Muscle of arm (tissue), 12 donors: ENCODE results near the gene DOC2B. TPM values are rescaled to one million over a fixed set of nuclear protein-coding genes. Genes with fewer than 3 reads are reported as not detected.
A peak's percentile ranks its signal among the peaks of the same experiment; 100 is the strongest.

Experiments used
- DNase-seq: peaks from one replicate; pipeline ENCODE4 v3.0.0-alpha.2; 2013
- polyA plus RNA-seq, 12 donors: library from polyadenylated mRNA; unstranded; fragments of 120-200 nt; gene quantifications; one replicate each; pipeline ENCODE4 v1.2.1, GENCODE V29; 2013; ENCODE audit not compliant: insufficient read length in 12 of 12

DOC2B gene
- polyA plus RNA-seq, 12 donors = 3.5 to 8.3 (median 4.7) TPM; not detected in 1

DNA sequence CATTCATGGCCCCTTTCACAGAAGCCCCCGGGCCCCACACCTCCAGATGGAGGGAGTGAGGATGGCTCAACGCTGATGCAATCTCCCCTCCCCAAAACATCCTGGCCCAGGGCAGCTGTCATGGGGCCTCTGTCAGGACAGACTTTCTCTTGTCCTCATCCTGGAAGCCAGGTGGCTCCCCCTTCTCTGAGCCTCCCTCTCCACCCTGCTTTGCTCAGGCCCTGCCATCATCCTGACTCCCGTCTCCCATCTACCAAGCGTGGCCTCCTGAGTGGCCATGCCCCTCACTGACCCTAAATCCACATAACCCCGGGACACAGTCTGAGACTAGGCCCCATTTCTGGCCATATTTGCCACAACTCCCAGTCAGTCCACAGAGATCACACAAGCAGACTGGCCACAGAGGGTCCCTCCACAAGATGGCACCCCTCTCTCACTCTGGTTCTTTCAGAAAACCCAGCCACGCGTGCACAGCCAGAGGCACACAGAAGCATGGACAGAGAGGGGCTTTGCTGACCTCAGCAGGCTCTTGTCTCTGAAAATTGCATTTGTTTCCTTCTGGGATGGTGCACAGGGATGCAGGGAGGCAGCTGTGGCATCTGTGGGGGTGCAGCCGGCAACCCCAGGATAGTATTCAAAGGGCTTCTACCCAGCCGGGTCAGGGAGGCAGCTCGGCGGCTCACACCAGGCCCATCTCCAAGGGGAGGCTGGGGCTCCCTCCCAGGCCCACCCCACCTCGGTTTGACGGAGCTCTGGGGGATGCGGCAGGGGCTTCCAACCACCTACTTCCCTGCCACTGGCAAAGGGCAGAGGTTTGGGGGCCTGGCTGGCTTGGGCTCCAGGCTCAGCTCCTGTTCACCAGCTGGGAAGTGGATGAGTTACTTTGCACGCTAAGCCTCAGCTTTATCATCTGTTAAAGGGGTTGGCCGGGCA is 16.9 kb downstream of the DOC2B start:
- peak; percentile 73 for DNase-seq

GRCh38 chr17:163514-164098 is 17.8 kb downstream of the DOC2B start:
- DNase-seq = no peak

GRCh38 chr17:162689-163088 is 18.8 kb downstream of the DOC2B start:
- no peak for DNase-seq

GRCh38 chr17:161481-161880 is 20.0 kb downstream of the DOC2B start:
- DNase-seq = no peak

DNA sequence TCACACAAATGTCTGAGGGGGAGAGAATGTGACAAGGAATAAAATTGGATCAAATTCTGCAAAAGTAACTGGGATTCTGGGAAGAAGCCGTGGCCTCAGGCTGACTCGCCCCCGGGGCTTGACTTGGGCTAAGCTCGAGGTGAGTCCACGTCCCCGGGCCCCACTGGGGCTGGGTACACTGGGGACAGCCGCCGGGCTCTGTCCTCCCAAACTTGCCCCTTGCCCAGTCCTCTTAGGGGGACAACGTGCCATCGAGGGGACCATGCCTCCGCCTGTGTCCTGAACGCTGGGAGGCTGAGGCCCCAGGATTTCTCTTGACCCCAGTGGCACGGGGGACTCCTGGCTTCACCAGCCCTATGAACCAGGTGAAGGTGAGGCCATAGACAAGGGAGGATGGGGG is 21.1 kb downstream of the DOC2B start:
- no peak for DNase-seq

- no peak for DNase-seq
Measured at GRCh38 chr17:159609-160008, 21.8 kb downstream of the DOC2B start.

DNA sequence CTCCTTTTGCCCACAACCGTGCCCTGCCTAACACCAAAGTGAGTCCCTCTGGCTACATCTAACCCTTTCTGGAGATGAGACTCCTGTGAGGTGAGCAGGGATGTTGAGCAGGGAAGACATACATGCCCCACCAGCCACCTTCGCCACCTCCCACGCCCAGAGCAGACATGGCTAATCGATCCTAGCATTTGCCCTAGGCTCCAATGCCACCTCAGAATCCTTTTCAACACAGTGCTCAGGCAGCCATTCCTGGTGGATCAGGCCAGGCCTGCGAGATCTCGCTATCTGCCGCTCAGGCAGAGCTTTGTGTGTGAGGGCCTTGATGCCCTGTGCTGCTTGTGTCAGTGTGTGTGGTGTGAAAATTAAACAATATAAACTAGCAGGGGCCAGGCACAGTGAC is 23.1 kb downstream of the DOC2B start:
- DNase-seq = no peak

- no peak for DNase-seq
Measured at GRCh38 chr17:157901-158300, 23.5 kb downstream of the DOC2B start.

DNA sequence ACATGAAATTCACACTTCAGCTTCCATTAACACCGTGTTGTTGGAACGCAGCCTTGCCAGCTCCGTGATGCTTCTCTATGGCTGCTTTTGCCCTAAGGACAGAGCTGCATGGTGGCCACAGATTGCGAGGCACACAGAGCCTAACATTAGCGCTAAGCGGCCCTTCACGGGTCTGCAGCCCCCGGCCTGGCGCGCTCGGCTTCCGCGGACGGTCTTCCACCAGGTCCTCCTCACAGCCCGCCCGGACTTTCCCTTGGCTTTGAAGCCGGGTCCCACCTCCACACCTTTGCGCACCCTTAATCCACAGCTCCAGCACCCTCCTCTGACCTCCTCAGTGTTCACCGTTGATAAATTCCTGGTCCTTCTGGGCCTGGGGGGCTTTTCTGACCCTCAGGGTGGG is 24.5 kb downstream of the DOC2B start:
- no peak for DNase-seq

- no peak for DNase-seq
Measured at GRCh38 chr17:156094-156621, 25.3 kb downstream of the DOC2B start.

DNA sequence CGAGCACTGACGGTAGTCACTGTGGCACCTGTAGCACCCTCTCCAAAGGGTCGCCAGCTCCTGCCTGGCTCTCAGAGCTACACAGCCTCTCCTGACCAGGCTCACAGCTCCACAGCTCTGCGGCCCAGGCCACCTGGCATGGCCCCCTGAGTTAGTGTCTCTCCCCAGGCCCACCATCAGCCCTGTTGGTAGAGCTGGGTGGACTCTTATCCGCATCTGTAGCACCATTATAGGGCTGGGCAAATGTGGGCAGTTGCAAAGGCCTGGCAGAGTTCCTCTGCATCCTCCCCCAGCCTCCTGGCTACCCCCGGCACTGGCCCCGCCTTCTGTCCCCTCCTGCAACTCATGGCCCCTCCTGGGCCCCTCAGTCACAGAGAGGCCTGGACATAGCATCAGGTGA is 25.9 kb downstream of the DOC2B start:
- no peak for DNase-seq

DNA sequence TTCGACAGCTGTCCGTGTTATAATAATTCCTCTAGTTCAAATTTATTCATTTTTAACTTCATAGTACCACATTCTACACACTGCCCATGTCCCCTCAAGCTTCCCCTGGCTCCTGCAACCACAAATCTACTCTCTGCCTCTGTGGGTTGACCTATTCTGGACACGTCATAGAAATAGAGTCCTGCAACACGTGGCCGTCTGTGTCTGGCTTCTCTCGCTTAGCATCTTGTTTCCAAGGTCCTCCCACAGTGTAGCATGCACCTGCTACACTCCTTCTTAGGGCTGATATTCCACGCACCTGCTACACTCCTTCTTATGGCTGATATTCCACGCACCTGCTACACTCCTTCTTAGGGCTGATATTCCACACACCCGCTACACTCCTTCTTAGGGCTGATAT is 27.6 kb downstream of the DOC2B start:
- DNase-seq = no peak

GRCh38 chr17:152860-153420 is 28.5 kb downstream of the DOC2B start:
- DNase-seq = no peak

DNA sequence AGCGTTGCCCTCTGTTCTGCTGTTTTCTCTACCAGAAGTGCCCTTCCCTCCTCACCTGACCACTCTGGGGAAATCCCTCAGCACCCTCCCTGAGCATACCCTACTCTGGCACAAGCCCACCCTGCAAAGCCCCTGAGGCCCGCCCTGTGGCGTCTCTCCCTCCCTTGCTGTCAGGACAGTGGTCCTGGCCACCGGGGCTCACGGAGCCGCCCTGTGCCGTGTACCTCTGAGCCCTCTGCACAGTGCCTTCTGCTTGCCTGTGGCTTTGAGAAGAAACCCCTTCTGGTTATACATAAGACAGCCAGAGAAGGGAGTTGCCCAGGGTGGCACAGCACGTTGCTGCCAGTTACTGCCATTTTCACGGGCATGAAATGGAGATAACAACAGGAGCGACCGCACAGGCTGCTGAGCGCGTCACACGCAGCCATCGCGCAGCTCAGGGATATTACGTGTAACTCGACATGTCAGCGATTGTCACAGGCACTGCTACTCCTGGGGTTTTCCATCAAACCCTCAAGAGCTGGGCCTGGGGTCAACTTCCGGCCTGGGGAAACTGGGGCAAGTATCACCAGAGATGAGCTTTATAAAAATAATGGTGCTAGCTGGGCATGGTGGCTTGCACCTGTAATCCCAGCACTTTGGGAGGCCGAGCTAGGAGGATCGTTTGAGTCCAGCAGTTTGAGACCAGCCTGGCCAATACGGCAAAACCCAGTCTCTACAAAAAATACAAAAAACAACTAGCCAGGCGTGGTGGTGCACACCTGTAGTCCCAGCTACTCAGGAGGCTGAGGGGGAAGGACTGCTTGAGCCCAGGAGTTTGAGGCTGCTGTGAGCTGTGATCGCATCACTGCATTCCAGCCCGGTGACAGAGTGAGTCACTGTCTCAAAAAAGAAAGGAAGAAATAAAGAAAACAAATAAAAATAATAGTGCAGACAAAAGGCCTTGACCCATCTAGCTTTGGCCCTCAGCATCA is 29.3 kb downstream of the DOC2B start:
- no peak for DNase-seq

- DNase-seq = no peak
Measured at GRCh38 chr17:151004-151403, 30.4 kb downstream of the DOC2B start.

DNA sequence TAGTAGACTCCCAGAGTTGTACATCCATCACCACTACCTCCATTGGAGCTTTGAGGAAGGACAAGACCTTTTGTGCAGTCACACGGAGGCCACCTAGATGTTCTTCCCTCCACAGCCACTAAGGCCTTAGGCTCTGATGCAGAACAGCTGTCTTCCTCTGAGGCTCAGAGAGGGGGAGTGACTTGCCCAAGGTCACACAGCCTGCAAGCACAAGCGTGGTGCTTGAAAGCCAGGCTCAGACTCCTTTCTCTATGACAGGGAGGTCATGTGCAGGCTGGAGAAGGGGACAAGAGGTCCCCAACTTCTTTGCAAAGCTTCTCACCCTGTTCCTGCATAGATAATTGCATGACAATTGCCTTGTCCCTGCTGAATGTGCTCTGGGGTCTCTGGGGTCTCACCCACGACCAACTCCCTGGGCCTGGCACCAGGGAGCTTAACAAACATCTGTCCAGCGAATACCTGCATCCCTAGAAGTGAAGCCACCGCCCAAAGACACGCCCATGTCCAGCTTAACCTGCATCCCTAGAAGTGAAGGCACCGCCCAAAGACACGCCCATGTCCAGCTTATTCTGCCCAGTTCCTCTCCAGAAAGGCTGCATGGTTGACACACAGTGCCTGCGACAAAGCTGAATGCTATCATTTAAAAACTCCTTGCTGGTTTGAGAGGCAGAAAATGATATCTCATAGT is 31.4 kb downstream of the DOC2B start:
- no peak for DNase-seq

- no peak for DNase-seq
Measured at GRCh38 chr17:149231-149630, 32.2 kb downstream of the DOC2B start.

DNA sequence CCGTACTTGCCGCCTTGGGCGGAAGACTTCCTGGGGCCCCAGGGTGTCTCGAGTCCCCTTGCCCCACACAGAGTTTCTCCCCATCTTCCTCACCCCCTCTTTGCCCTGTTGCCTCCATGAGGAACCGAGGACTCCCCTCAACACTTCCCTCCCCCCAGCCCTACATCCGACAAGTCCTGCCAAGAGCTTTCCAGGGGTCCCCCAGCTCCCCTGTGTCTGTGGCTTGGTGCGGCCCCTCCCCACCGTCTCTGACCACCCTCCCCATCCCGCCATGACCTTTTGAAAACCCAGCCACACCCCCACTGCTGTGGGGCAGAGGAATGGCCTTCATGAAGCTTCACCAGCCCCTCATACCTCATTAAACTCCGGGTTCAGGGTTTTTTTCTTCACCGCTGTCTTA is 32.7 kb downstream of the DOC2B start:
- DNase-seq = no peak

DNA sequence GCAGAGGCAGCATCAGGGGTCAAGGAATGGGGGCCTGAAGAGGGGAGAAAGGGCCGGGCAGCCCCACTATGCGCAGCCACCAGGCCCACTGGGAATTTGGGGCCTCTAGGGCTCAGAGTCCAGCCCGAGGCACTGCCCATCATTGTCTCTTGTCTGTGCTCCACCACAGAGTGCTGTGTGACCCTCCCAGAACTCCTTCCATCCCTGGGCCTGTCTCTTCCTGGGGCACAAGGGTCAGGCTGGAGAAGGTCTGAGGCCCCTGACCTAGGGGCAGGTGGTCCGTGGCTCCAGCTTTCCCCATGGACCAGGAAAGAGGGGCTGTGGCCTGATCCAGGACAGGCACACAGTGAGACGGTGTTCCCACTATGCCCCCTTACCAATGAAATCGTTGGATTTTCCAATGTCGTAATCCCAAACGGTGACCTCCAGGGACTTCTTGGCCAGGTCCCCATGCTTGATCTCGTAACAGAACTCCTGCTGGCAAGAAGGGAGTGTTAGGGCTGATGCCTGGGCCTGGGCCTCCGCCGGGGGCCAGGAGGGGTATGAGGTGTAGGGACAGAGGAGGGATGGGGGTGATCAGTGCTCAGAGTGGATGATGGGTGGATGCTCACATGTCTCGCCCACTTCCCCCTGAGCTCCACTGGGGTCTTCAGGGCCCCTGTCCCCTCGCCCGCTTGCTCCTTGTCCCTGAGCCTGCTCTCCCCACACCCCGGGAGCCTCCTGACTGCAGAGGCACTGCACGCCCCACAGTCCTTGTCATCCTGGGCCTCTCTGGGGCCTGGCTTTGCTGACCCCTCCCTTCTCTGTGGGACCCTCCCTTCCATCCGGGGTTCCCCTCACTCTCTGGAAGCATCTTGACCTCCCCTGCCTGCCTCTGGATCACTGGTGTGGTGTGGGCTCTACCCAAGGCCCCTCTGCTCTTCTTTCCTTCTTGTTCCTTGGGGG is 33.4 kb downstream of the DOC2B start:
- no peak for DNase-seq
